22Rv1 (cell line): ENCODE data around the gene MIR17HG.

ENCODE experiments used
- CTCF ChIP-seq: fragments of 450-650 bp; IDR thresholded peaks from 2 replicates; pipeline ENCODE4 v1.5.1; 2017; ENCODE audit warnings: mild to moderate bottlenecking
- ZFX ChIP-seq: fragments of 450-650 bp; IDR thresholded peaks from 2 replicates; pipeline ENCODE4 v1.6.1; 2017; ENCODE audit warnings: antibody characterized with exemption, borderline replicate concordance

DNA sequence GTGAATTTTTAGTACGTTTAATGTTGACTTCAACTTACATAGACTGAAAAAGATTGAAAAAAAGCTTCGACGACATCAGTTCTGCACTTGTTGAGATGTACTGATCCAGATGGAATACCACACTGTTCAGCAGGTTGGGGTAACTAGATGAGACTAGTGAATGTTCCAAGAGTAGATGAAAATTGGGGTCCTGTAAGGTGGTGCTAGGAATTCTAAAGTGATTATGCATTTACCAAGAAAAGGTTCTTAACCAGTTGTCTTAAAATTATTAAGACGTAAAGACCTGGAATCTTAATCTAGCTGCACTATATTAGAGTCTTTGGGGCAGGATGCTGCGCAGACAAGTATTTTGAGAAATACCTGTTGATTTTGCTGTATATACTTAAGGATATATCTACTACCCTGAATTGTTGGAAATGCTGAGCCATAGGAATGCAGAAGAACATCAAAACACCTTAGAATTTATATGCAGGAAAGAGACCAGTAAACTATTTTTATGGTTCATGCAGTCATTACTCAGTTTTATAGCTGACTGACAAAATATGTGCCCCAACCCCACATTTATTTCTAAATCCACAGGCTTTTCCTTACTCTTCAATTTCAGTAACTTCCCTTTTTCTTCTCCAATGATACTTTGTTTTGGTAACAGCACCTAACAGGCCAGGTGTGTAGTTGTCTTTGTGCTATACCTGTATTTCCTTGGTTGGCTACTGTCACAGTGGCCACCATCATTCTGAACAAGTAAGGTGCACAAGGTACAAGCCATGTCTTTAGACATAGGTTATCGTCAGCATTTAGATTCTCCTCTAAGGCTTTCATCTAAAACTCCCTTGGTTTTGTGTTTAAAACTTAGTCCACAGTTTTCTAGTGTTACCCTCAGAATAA, 8.6 kb downstream of the MIR17HG start:
- no peak for TF ChIP-seq CTCF
- TF ChIP-seq ZFX, result no peak
